ENCODE measurements around the gene CDH12.

Gene CDH12

DNA sequence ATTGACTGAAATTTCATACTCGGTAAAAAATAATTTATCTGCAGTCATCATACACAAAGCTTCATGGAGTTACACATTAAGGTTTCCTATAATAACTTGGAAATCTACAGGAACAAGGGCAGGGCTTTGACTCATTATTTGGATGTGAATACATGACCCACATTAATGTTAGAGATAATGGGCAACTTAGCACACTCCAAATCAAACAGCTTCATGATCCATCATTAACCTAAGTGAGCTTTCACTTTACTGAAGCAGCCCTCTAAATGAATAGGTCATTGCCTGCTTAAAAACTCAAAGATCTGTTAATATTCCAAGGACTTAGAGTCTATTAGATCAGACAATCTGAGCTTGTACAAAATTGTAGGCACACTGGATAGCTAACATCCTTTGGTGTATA lies 9.0 kb downstream of the CDH12 start:
- no peak for DNase-seq (ENCODE audit: low spot score)
- in situ Hi-C loops (cut with MboI; ENCODE audit: low pct_unique_long_range_greater_than_20kb, low sequenced_read_pairs, unreplicated experiment), result no loop called here
- TF ChIP-seq, protein P1, sequence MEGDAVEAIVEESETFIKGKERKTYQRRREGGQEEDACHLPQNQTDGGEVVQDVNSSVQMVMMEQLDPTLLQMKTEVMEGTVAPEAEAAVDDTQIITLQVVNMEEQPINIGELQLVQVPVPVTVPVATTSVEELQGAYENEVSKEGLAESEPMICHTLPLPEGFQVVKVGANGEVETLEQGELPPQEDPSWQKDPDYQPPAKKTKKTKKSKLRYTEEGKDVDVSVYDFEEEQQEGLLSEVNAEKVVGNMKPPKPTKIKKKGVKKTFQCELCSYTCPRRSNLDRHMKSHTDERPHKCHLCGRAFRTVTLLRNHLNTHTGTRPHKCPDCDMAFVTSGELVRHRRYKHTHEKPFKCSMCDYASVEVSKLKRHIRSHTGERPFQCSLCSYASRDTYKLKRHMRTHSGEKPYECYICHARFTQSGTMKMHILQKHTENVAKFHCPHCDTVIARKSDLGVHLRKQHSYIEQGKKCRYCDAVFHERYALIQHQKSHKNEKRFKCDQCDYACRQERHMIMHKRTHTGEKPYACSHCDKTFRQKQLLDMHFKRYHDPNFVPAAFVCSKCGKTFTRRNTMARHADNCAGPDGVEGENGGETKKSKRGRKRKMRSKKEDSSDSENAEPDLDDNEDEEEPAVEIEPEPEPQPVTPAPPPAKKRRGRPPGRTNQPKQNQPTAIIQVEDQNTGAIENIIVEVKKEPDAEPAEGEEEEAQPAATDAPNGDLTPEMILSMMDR (IDR thresholded peaks at IDR 0.05; ENCODE audit: extremely low read depth, insufficient read depth, missing control alignments), result no peak

DNA sequence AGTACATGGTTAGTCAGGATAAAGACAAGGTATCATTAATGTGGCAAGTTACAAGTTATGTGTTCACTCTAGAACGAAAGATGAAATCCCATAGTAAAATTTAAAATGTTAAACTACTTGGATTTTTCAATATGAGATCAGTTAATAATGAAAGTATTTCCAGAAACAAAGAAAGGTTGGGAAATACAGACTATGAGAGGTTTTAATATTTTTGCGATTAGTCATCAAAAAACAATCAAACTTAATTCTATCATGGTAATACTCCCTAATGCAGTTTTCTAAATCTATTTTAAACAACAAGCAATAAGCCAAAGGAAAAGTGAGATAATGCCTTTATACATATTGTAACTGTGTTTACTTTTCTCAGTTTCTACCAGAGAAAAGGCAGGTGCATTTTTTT lies 10.6 kb downstream of the CDH12 start:
- TF ChIP-seq, protein P1 (IDR thresholded peaks at IDR 0.05; ENCODE audit: extremely low read depth, insufficient read depth, missing control alignments), result no peak
- in situ Hi-C loops (cut with MboI; ENCODE audit: low pct_unique_long_range_greater_than_20kb, low sequenced_read_pairs, unreplicated experiment), result no loop called here
- DNase-seq (ENCODE audit: low spot score), result no peak

DNA sequence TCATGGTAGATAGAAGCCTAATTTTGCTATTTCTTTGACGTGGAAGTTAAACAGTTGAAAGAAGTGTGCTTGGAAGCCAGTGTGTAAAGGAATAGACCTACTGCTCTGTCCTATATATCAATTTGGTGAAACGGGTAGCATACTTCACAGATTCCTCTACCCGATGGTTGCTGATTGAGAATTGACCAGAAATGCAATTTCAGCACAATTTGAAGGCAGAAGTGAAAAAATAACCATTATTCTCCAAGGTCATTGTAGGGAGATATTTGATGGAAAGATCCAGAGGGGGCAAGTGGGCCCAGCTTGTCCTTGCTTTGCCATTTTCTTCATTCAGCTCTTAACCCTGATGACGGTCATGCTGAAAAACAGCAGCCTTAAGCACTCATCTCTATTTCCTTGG lies 15.3 kb downstream of the CDH12 start:
- in situ Hi-C loops (cut with MboI; ENCODE audit: low pct_unique_long_range_greater_than_20kb, low sequenced_read_pairs, unreplicated experiment), result no loop called here
- DNase-seq (ENCODE audit: low spot score), result no peak
- TF ChIP-seq, protein P1 (IDR thresholded peaks at IDR 0.05; ENCODE audit: extremely low read depth, insufficient read depth, missing control alignments), result no peak

DNA sequence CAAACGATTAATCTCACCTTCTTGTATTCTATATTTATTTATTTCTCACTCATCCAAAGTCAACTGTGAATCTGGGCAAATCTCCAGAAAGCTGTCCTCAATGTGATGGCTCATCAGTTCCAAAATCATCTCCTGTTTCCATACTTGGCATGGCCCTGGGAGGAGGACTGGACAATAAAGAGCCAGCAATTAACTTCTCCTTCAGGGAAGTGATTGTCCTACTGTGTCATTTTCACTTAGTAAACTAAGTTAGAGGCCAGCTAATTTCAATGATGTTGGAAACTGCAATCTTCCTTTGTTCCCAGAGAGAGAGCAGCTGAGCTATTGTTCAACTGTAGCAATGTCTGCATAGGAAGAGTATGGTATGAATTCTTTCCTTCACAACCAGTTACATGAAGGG lies 17.5 kb downstream of the CDH12 start:
- DNase-seq (ENCODE audit: low spot score), result no peak
- TF ChIP-seq, protein P1 (IDR thresholded peaks at IDR 0.05; ENCODE audit: extremely low read depth, insufficient read depth, missing control alignments), result no peak
- in situ Hi-C loops (cut with MboI; ENCODE audit: low pct_unique_long_range_greater_than_20kb, low sequenced_read_pairs, unreplicated experiment), result no loop called here

DNA sequence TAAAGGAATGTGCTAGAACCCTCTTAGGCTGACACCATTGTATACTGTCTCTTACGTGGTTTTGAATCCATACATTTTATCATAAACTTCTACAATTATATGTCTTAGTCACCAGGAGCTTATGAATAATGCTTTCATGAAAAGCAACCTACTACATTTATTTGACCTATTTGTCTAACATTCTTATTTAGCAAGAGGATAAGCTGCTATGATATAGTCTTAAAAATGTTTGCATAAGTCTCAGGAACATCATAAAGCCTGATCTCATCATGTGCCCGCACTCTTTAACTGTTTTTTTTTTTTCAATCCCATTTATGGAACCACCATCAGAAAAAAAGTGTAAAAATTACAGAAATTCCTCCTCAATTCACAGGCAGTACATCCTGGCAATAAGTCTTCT lies 59.7 kb downstream of the CDH12 start:
- TF ChIP-seq, protein P1 (IDR thresholded peaks at IDR 0.05; ENCODE audit: extremely low read depth, insufficient read depth, missing control alignments), result no peak
- DNase-seq (ENCODE audit: low spot score), result no peak
- in situ Hi-C loops (cut with MboI; ENCODE audit: low pct_unique_long_range_greater_than_20kb, low sequenced_read_pairs, unreplicated experiment), result no loop called here

DNA sequence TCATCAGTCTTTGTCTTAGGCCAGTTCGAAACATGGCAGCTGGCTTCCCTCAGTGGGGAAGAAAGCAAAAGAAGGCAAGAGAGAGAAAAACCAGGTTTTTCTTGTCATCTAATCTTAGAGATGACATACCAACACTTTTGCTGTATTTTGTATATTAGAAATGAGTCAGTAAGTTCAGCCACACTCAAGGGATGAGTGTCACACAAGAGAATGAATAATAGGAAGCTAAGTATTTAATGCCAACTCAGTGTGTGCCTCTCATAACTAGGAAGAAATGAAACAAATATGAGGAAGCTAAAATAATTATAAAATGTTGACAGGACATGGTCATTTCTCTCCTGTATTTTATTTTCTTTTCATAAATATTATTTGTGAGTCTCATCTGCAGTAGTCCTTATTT lies 65.3 kb downstream of the CDH12 start:
- no peak for DNase-seq (ENCODE audit: low spot score)
- in situ Hi-C loops (cut with MboI; ENCODE audit: low pct_unique_long_range_greater_than_20kb, low sequenced_read_pairs, unreplicated experiment), result no loop called here
- TF ChIP-seq, protein P1 (IDR thresholded peaks at IDR 0.05; ENCODE audit: extremely low read depth, insufficient read depth, missing control alignments), result no peak

DNA sequence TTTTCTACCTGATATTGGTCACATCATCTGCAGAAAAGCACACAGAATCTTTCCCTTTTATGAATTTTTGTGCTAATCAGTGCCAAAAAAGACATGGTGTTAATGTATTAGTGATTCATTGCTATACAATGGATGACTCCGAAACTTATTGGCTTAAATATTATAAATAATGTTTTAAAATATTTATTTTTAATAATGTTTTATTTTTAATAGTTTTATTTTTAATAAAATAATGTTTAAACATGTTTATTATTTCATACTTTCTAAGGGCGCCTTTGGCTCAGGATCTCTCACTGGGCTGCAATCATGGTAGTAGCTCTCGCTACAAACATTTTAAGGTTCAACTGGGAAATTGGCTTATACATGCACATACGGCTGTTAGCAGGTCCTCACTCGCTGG lies 65.7 kb downstream of the CDH12 start:
- TF ChIP-seq, protein P1 (IDR thresholded peaks at IDR 0.05; ENCODE audit: extremely low read depth, insufficient read depth, missing control alignments), result no peak
- in situ Hi-C loops (cut with MboI; ENCODE audit: low pct_unique_long_range_greater_than_20kb, low sequenced_read_pairs, unreplicated experiment), result no loop called here
- DNase-seq (ENCODE audit: low spot score), result no peak
